ENCODE measurements around the gene JAM3. TPM values are rescaled to one million over a fixed set of nuclear protein-coding genes. Genes with fewer than 3 reads are reported as not detected.

Gene JAM3
- total and polyA plus RNA-seq, 2 donors (not counting 3 experiments of a cell fraction or from before 2014, with no cell fraction given) = 78.8 to 137 TPM

DNA sequence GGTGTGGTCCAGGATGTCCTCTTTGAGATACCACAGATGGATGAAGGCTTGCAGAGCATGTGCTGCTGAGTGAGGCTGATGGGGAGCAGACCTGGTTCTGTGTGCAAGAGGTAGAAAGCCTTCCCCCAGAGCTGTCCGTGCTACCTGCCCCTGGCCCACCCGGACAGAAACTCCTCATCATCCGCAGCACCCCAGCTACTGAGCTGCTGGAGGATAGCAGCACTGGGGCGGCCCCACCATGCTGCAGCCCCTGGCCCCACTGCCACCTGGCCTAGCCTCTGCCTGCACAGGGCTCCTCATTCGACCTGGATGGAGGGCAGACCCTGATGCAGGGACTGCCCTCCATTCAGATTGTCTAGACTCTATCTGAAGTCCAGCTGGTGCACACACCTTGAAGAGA is 104.4 kb downstream of the JAM3 start:
- H3K27ac ChIP-seq (ENCODE audit: insufficient read depth, low read depth, low read length) = no peak overlapping the region
- no peaks in the 10 kb centered on the region for H3K27me3 ChIP-seq (ENCODE audit: control insufficient read depth in 2 of 2, insufficient read depth in 2 of 2, low read length in 2 of 2)
- dilution Hi-C loops (cut with MboI; ENCODE audit: extremely low pct_ligation_motif_present, low sequenced_read_pairs) = no loop called here
- ChIA-PET POLR2A (no interaction called here), CTCF (no interaction called here)
- H3K9me3 ChIP-seq (replicated peaks; ENCODE audit: control insufficient read depth, insufficient read depth, low read length) = no peaks in the 10 kb centered on the region
- no peak overlapping the region for H3K4me3 ChIP-seq (replicated peaks in 1 of 3; ENCODE audit: insufficient read depth in 1 of 3, low read depth in 1 of 3, low read length in 3 of 3)
- BruUV-seq (replicated peaks) = no TSS peak
- H3K9ac ChIP-seq (replicated peaks; ENCODE audit: extremely low read depth, insufficient read depth, low read length) = no peak overlapping the region
- no peaks in the 10 kb centered on the region for H3K4me1 ChIP-seq (ENCODE audit: control insufficient read depth, extremely low read depth, insufficient read depth, low read length)
- H3K4me2 ChIP-seq (ENCODE audit: insufficient read depth, low read length) = no peak overlapping the region
- FAIRE-seq (no peak), DNase-seq (ENCODE audit: low read depth, low spot score) (no peak)
- no peaks in the 10 kb centered on the region for H3K79me2 ChIP-seq (ENCODE audit: control insufficient read depth, insufficient read depth, low read length)
- intact Hi-C loops (cut with micrococcal nuclease) = no loop called here
- no peaks in the 10 kb centered on the region for H3K9me1 ChIP-seq (replicated peaks; ENCODE audit: control insufficient read depth, extremely low read depth, insufficient read depth, low read length)
- H3K36me3 ChIP-seq (ENCODE audit: control insufficient read depth in 2 of 2, extremely low read depth in 1 of 2, insufficient read depth in 2 of 2, low read length in 2 of 2) = peaks cover 7 to 15% of the 10 kb centered on the region in 2 experiments
- no peaks in the 10 kb centered on the region for H4K20me1 ChIP-seq (replicated peaks; ENCODE audit: control insufficient read depth, extremely low read depth, insufficient read depth, low read length)
- TF ChIP-seq GATA2 (IDR thresholded peaks at IDR 0.05; ENCODE audit: insufficient read depth, insufficient read length, low read depth, low read length) (no peak), EZH2 (IDR thresholded peaks at IDR 0.05; ENCODE audit: borderline replicate concordance, low read depth, low read length, severe bottlenecking) (no peak), FOS (IDR thresholded peaks at IDR 0.05; ENCODE audit: borderline replicate concordance, insufficient read depth, low read length) (no peak), JUN (IDR thresholded peaks at IDR 0.05; ENCODE audit: borderline replicate concordance, insufficient read depth, insufficient read length, low read depth) (no peak), POLR2AphosphoS5 (IDR thresholded peaks at IDR 0.05; ENCODE audit: insufficient read depth, low read depth, low read length) (no peak), POLR2A (IDR thresholded peaks at IDR 0.05; ENCODE audit: low read depth, low read length) (no peak), MYC (IDR thresholded peaks at IDR 0.05; ENCODE audit: low read depth, low read length) (no peak)
- TF ChIP-seq, protein P1, sequence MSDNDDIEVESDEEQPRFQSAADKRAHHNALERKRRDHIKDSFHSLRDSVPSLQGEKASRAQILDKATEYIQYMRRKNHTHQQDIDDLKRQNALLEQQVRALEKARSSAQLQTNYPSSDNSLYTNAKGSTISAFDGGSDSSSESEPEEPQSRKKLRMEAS (IDR thresholded peaks at IDR 0.05; ENCODE audit: insufficient read depth, insufficient read length) = no peak
- TF ChIP-seq, protein P2, sequence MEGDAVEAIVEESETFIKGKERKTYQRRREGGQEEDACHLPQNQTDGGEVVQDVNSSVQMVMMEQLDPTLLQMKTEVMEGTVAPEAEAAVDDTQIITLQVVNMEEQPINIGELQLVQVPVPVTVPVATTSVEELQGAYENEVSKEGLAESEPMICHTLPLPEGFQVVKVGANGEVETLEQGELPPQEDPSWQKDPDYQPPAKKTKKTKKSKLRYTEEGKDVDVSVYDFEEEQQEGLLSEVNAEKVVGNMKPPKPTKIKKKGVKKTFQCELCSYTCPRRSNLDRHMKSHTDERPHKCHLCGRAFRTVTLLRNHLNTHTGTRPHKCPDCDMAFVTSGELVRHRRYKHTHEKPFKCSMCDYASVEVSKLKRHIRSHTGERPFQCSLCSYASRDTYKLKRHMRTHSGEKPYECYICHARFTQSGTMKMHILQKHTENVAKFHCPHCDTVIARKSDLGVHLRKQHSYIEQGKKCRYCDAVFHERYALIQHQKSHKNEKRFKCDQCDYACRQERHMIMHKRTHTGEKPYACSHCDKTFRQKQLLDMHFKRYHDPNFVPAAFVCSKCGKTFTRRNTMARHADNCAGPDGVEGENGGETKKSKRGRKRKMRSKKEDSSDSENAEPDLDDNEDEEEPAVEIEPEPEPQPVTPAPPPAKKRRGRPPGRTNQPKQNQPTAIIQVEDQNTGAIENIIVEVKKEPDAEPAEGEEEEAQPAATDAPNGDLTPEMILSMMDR (IDR thresholded peaks at IDR 0.05; ENCODE audit: extremely low read depth in 1 of 2, insufficient read depth in 1 of 2, low read depth in 1 of 2, low read length in 2 of 2) = no peak
- no peak overlapping the region for H2AFZ ChIP-seq (ENCODE audit: low read depth, low read length)
